Left forelimb (tissue), 1 donor: Measurements from ENCODE around the gene NCKAP5L.
A peak's percentile ranks its signal among the peaks of the same experiment; 100 is the strongest.

Experiments used
- DNase-seq: peaks from one replicate; pipeline ENCODE4 v3.0.0-alpha.2; 2018; ENCODE audit warnings: low spot score

Gene NCKAP5L

GRCh38 chr12:49823350-49823749 is 4.9 kb downstream of the NCKAP5L start:
- DNase-seq = no peak

- no peak for DNase-seq
These were observed 6.6 kb downstream of the NCKAP5L start for GRCh38 chr12:49821373-49822287.

GRCh38 chr12:49819786-49820185 is 8.4 kb downstream of the NCKAP5L start:
- DNase-seq = no peak

GRCh38 chr12:49818241-49818895 is 9.8 kb downstream of the NCKAP5L start:
- no peak for DNase-seq

- DNase-seq = no peak
These were observed 15.1 kb downstream of the NCKAP5L start for GRCh38 chr12:49813131-49813530.

- DNase-seq = no peak
These were observed 16.2 kb downstream of the NCKAP5L start for GRCh38 chr12:49811961-49812401.

GRCh38 chr12:49811136-49811535 is 17.1 kb downstream of the NCKAP5L start:
- no peak for DNase-seq

- DNase-seq = no peak
These were observed 18.3 kb downstream of the NCKAP5L start for GRCh38 chr12:49809906-49810389.

- DNase-seq = peak; percentile 81
These were observed 18.8 kb downstream of the NCKAP5L start for GRCh38 chr12:49809381-49809905.

GRCh38 chr12:49808686-49809380 is 19.4 kb downstream of the NCKAP5L start:
- DNase-seq = no peak

- no peak for DNase-seq
These were observed 20.1 kb downstream of the NCKAP5L start for GRCh38 chr12:49807991-49808580.

GRCh38 chr12:49806877-49807276 is 21.3 kb downstream of the NCKAP5L start:
- DNase-seq = no peak

- DNase-seq = no peak
These were observed 21.8 kb downstream of the NCKAP5L start for GRCh38 chr12:49806321-49806813.

- DNase-seq = no peak
These were observed 22.8 kb downstream of the NCKAP5L start for GRCh38 chr12:49805409-49805808.

GRCh38 chr12:49804821-49805220 is 23.4 kb downstream of the NCKAP5L start:
- no peak for DNase-seq

GRCh38 chr12:49803693-49804450 is 24.3 kb downstream of the NCKAP5L start:
- DNase-seq = no peak

GRCh38 chr12:49801141-49802063 is 26.8 kb downstream of the NCKAP5L start:
- no peak for DNase-seq

GRCh38 chr12:49800421-49801140 is 27.6 kb downstream of the NCKAP5L start:
- no peak for DNase-seq

- no peak for DNase-seq
These were observed 29.3 kb downstream of the NCKAP5L start for GRCh38 chr12:49798934-49799333.
